Gastroesophageal sphincter (tissue), 4 donors: ENCODE results near the gene OXGR1. TPM values are rescaled to one million over a fixed set of nuclear protein-coding genes. Genes with fewer than 3 reads are reported as not detected.

Experiments
- ATAC-seq: fragments of 150-250 bp; one replicate; pipeline ENCODE4 v1.9.1; 2016; ENCODE audit warnings: mild to moderate bottlenecking, moderate library complexity
- H3K27ac ChIP-seq, 4 donors: fragments of 200-600 bp; sonication (generic) in 3 of 4; 1 replicate in 3 of 4; 2 replicates in 1 of 4; pipeline ENCODE4 v1.5.1; 2016 to 2019
- H3K27me3 ChIP-seq: fragments of 200-600 bp; sonication (generic); one replicate; pipeline ENCODE4 v1.5.1; 2019
- H3K36me3 ChIP-seq, 2 donors: fragments of 200-600 bp; sonication (generic); one replicate each; pipeline ENCODE4 v1.5.1; 2019; ENCODE audit warnings: control low read depth in 1 of 2
- H3K4me1 ChIP-seq, 3 donors: fragments of 200-600 bp; sonication (generic); 1 replicate in 2 of 3; 2 replicates in 1 of 3; pipeline ENCODE4 v1.5.1; 2016 to 2019; ENCODE audit warnings: control low read depth in 2 of 3
- H3K4me3 ChIP-seq, 2 donors: fragments of 200-600 bp; sonication (generic); one replicate each; pipeline ENCODE4 v1.5.1; 2019; ENCODE audit warnings: mild to moderate bottlenecking in 1 of 2, moderate library complexity in 1 of 2
- H3K9me3 ChIP-seq, 3 donors: fragments of 200-600 bp; sonication (generic); one replicate each; pipeline ENCODE4 v1.5.1; 2017 to 2019; ENCODE audit warnings: control low read depth in 2 of 3
- EP300 ChIP-seq: sonication (generic); formaldehyde crosslinking; IDR thresholded peaks from one replicate; pipeline ENCODE4 v1.6.1; 2017; ENCODE audit warnings: antibody characterized with exemption, mild to moderate bottlenecking
- POLR2A ChIP-seq, 2 donors: fragments of 450-650 bp; IDR thresholded peaks; one replicate each; pipeline ENCODE4 v1.6.1; 2017; ENCODE audit warnings: antibody characterized with exemption in 2 of 2, mild to moderate bottlenecking in 2 of 2, moderate library complexity in 1 of 2
- POLR2AphosphoS5 ChIP-seq: sonication (generic); formaldehyde crosslinking; IDR thresholded peaks from one replicate; pipeline ENCODE4 v1.6.1; 2017; ENCODE audit warnings: antibody characterized with exemption
- WGBS, 2 donors: methylation state at CpG; one replicate each; pipeline ENCODE4 v1.1.5; 2018; ENCODE audit warnings: low coverage in 1 of 2; 5-methylcytosine and 5-hydroxymethylcytosine counted together
- total RNA-seq, 4 donors: library from RNA; depleted of rRNA; stranded (reverse); fragments of >200 nt; gene quantifications; one replicate each; pipeline ENCODE4 v1.1.0, GENCODE V29; 2016
- TF ChIP-seq, protein P1 (sequence below), 4 experiments: fragments of 200-600 bp in 2 of 4; fragments of 450-650 bp in 2 of 4; sonication (generic) in 1 of 4; IDR thresholded peaks; one replicate each; pipeline ENCODE4 v1.5.1; 2017 to 2019; ENCODE audit warnings: antibody characterized with exemption in 4 of 4, mild to moderate bottlenecking in 2 of 4, moderate library complexity in 2 of 4

Gene OXGR1
- total RNA-seq, 4 donors from 2014 or later = 0.40 to 0.77 (median 0.47) TPM; not detected in 1

DNA sequence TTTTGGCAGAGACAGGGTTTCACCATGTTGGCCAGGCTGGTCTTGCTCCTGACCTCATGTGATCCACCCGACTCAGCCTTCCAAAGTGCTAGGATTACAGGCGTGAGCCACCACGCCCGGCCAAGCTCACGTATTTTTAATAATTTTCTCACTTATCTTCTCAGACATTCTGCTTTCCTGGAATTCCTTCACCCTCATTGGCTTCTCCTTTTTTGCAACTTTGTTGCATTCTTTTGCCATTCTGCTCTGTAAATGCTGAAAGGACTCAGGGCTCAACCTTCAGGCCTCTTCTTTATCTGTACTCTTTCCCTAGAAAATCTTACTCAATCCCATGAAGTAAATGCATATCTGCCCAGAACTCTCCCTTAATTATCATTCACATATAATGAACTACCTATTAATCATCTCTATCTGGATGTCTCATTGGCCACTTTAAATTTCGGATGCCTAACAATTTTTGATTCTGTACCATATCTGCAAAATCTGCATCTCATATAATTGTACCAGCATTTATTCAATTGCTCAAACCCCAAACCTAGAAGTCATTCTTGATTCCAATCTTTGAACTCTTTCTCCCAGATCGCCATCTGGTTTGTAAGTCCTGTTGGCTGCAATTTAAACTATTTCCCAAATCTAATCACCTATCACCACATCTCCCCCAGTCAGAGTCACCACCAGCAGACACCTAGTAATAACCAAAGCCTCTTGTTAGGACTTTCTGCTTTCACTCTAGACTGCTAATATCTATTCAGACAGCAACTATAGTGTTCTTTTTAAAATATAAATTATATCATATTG is 18.2 kb upstream of the OXGR1 start:
- H3K9me3 ChIP-seq = no peaks in the 10 kb centered on the region
- 86 to 88% methylated on average over 7 of the region's 7 CpGs for whole genome bisulfite sequencing, 2 donors
- H3K4me3 ChIP-seq = no peak overlapping the region
- no peak overlapping the region for H3K27ac ChIP-seq
- H3K4me1 ChIP-seq = no peaks in the 10 kb centered on the region
- ATAC-seq = no peak
- H3K27me3 ChIP-seq = no peaks in the 10 kb centered on the region
- TF ChIP-seq POLR2A (IDR thresholded peaks at IDR 0.05) = no peak
- TF ChIP-seq, protein P1, sequence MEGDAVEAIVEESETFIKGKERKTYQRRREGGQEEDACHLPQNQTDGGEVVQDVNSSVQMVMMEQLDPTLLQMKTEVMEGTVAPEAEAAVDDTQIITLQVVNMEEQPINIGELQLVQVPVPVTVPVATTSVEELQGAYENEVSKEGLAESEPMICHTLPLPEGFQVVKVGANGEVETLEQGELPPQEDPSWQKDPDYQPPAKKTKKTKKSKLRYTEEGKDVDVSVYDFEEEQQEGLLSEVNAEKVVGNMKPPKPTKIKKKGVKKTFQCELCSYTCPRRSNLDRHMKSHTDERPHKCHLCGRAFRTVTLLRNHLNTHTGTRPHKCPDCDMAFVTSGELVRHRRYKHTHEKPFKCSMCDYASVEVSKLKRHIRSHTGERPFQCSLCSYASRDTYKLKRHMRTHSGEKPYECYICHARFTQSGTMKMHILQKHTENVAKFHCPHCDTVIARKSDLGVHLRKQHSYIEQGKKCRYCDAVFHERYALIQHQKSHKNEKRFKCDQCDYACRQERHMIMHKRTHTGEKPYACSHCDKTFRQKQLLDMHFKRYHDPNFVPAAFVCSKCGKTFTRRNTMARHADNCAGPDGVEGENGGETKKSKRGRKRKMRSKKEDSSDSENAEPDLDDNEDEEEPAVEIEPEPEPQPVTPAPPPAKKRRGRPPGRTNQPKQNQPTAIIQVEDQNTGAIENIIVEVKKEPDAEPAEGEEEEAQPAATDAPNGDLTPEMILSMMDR (IDR thresholded peaks at IDR 0.05) = no peak
- no peak for TF ChIP-seq POLR2AphosphoS5
- TF ChIP-seq EP300 = no peak
- H3K36me3 ChIP-seq = no peaks in the 10 kb centered on the region

DNA sequence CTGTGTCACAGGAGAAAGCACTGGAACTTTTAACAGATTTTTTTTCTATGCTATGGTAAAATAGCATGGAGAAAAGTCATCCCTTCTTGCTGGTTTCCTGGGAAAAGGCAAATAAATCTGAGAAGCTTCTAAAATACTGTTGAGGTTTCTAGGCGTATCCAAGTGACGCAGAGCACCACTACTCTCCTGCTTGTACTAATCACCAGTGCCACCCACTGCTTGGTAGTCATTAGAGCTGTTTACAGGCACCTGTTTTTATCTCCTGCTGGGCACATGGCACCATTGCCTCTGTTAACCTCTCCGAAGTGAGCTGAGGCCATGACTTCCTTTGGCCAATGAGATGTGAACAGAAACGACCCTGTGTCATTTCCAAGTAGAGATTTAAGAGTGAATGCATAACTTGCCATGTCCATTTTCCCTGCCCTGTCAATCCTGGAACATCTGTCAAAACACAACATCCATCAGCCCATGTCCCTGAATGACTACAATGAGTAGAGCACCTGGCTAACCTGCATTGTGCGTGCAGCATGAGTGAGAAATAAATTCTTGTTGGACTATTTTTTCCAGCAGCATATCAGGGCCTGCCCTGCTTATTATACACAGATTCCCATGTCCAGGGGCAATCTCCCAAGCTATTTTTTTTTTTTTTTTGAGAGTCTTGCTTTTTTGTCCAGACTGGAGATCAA is 17.3 kb upstream of the OXGR1 start:
- no peaks in the 10 kb centered on the region for H3K36me3 ChIP-seq
- H3K9me3 ChIP-seq = no peaks in the 10 kb centered on the region
- TF ChIP-seq, protein P1 (IDR thresholded peaks at IDR 0.05) = no peak
- TF ChIP-seq EP300 = no peak
- TF ChIP-seq POLR2AphosphoS5 = no peak
- TF ChIP-seq POLR2A (IDR thresholded peaks at IDR 0.05) = no peak
- H3K27me3 ChIP-seq = no peaks in the 10 kb centered on the region
- no peaks in the 10 kb centered on the region for H3K4me1 ChIP-seq
- H3K4me3 ChIP-seq = no peak overlapping the region
- H3K27ac ChIP-seq = no peak overlapping the region
- 83 to 85% methylated on average over 2 to 5 of the region's 5 CpGs for WGBS, 2 donors
- ATAC-seq = no peak

DNA sequence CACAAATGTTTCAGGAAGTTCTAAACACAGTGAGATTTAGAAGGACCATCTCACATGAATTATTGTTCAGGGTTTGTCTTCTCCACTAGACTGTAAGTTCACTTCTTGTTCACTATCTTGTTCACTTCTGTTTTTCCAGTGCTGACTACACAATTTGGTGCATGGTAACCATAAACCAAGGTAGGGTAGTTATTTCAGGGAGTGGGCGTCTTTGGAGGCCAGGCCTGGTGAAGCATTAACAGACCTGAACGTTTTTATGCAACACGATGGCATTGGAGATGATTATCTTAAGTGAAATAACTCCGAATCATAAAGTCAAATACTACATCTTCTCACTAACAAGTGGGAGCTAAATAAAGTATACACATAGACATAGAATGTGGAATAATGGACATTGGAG is 14.4 kb upstream of the OXGR1 start:
- Histone ChIP-seq H3K36me3 (no peaks in the 10 kb centered on the region), H3K9me3 (no peaks in the 10 kb centered on the region), H3K27ac (no peak overlapping the region), H3K4me3 (no peak overlapping the region), H3K27me3 (no peaks in the 10 kb centered on the region), H3K4me1 (no peaks in the 10 kb centered on the region)
- TF ChIP-seq, protein P1 (IDR thresholded peaks at IDR 0.05) = no peak
- TF ChIP-seq EP300 (no peak), POLR2A (IDR thresholded peaks at IDR 0.05) (no peak), POLR2AphosphoS5 (no peak)
- no peak for ATAC-seq
- WGBS, 2 donors = 68 to 70% methylated on average over 2 to 4 of the region's 4 CpGs

GRCh38 chr13:97005625-97006262 is 11.5 kb upstream of the OXGR1 start:
- ATAC-seq = no peak
- no peaks in the 10 kb centered on the region for H3K36me3 ChIP-seq
- 20% methylated on average over 1 of the region's 1 CpG; no CpG with 5 or more reads in 1 of the 2 donors for whole genome bisulfite sequencing, 2 donors
- no peak overlapping the region for H3K27ac ChIP-seq
- H3K9me3 ChIP-seq = no peaks in the 10 kb centered on the region
- no peak overlapping the region for H3K4me3 ChIP-seq
- TF ChIP-seq EP300 = no peak
- no peak for TF ChIP-seq POLR2AphosphoS5
- TF ChIP-seq, protein P1 (IDR thresholded peaks at IDR 0.05) = no peak
- TF ChIP-seq POLR2A (IDR thresholded peaks at IDR 0.05) = no peak
- no peaks in the 10 kb centered on the region for H3K27me3 ChIP-seq
- H3K4me1 ChIP-seq = no peaks in the 10 kb centered on the region
